Fibroblast of lung (primary cell): Measurements from ENCODE around the gene BIRC3. TPM values are rescaled to one million over a fixed set of nuclear protein-coding genes. Genes with fewer than 3 reads are reported as not detected.

ENCODE experiments used
- DNase-seq, 2 donors: peaks; one replicate each; pipeline versions ENCODE4 v3.0.0 to v3.0.0-alpha.2; 2010; ENCODE audit warnings: low read depth in 2 of 2
- H2AFZ ChIP-seq: 2 replicates; pipeline ENCODE4 v1.5.1; 2012; ENCODE audit warnings: low read length, control low read depth, inconsistent platforms
- H3K27ac ChIP-seq: 2 replicates; pipeline ENCODE4 v1.5.1; 2011; ENCODE audit warnings: low read length, control low read depth; ENCODE audit not compliant: insufficient read depth
- H3K27me3 ChIP-seq: 2 replicates; pipeline ENCODE4 v1.5.1; 2011; ENCODE audit warnings: mild to moderate bottlenecking, low read length; ENCODE audit not compliant: control insufficient read depth, insufficient read depth
- H3K36me3 ChIP-seq: 2 replicates; pipeline ENCODE4 v1.5.1; 2011; ENCODE audit warnings: low read length; ENCODE audit not compliant: control insufficient read depth, insufficient read depth
- H3K4me1 ChIP-seq: 2 replicates; pipeline ENCODE4 v1.5.1; 2011; ENCODE audit warnings: low read length; ENCODE audit not compliant: control insufficient read depth, insufficient read depth; ENCODE audit errors: extremely low read depth
- H3K4me2 ChIP-seq: 2 replicates; pipeline ENCODE4 v1.5.1; 2011; ENCODE audit warnings: low read length, control low read depth; ENCODE audit not compliant: insufficient read depth; ENCODE audit errors: extremely low read depth
- H3K4me3 ChIP-seq, 4 experiments: fragments of 200-600 bp in 1 of 4; sonication (generic) in 1 of 4; replicated peaks in 1 of 4; 2 replicates each; pipeline ENCODE4 v1.5.1; 2011 to 2016; ENCODE audit warnings: low read length in 4 of 4, low read depth in 3 of 4, mild to moderate bottlenecking in 3 of 4, control low read depth in 2 of 4, inconsistent platforms in 1 of 4, mixed read lengths in 1 of 4; ENCODE audit not compliant: insufficient read depth in 1 of 4; ENCODE audit errors: control extremely low read depth in 1 of 4
- H3K79me2 ChIP-seq: 2 replicates; pipeline ENCODE4 v1.5.1; 2012; ENCODE audit warnings: mild to moderate bottlenecking, low read length, inconsistent platforms; ENCODE audit not compliant: control insufficient read depth, insufficient read depth
- H3K9ac ChIP-seq: 2 replicates; pipeline ENCODE4 v1.5.1; 2011; ENCODE audit warnings: mild to moderate bottlenecking, low read length, control low read depth; ENCODE audit not compliant: insufficient read depth
- H3K9me3 ChIP-seq: 2 replicates; pipeline ENCODE4 v1.5.1; 2012; ENCODE audit warnings: low read depth, low read length; ENCODE audit not compliant: control insufficient read depth, insufficient read depth
- H4K20me1 ChIP-seq: 2 replicates; pipeline ENCODE4 v1.5.1; 2011; ENCODE audit warnings: low read length; ENCODE audit not compliant: control insufficient read depth, insufficient read depth; ENCODE audit errors: extremely low read depth
- EZH2 ChIP-seq: IDR thresholded peaks from 2 replicates; pipeline ENCODE4 v1.5.1; 2012; ENCODE audit warnings: low read length, control low read depth, mild to moderate bottlenecking; ENCODE audit errors: missing control alignments
- polyA plus RNA-seq, 2 donors: library from polyadenylated mRNA; depleted of rRNA in 1 of 2; stranded (reverse) in 1 of 2; unstranded in 1 of 2; fragments of >200 nt; gene quantifications; 2 replicates each; pipeline ENCODE4 v1.2.1, GENCODE V29; 2011 to 2012; ENCODE audit warnings: missing spikeins in 1 of 2
- total RNA-seq: library from RNA; depleted of rRNA; stranded (reverse); fragments of >200 nt; gene quantifications from 2 replicates; pipeline ENCODE4 v1.2.1, GENCODE V29; 2014
- TF ChIP-seq, protein P1 (sequence below), 2 donors: IDR thresholded peaks in 1 of 2; conservative IDR thresholded peaks in 1 of 2; 1 replicate in 1 of 2; 2 replicates in 1 of 2; pipeline ENCODE4 v1.5.1; 2011 to 2012; ENCODE audit warnings: low read length in 2 of 2, control low read depth in 1 of 2, inconsistent platforms in 1 of 2, low read depth in 1 of 2, mild to moderate bottlenecking in 1 of 2

BIRC3 gene
- total and polyA plus RNA-seq, 2 donors (not counting 1 experiment from before 2014, with no cell fraction given): 0.58 to 3.3 TPM

GRCh38 chr11:102357116-102357515 is 39.8 kb downstream of the BIRC3 start:
- H4K20me1 ChIP-seq: no peaks in the 10 kb centered on the region
- H3K4me3 ChIP-seq: no peak overlapping the region
- peaks cover 83% of the 10 kb centered on the region for H3K79me2 ChIP-seq
- H2AFZ ChIP-seq: no peak overlapping the region
- peaks cover 8% of the 10 kb centered on the region for H3K36me3 ChIP-seq
- H3K9me3 ChIP-seq: no peaks in the 10 kb centered on the region
- TF ChIP-seq, protein P1, sequence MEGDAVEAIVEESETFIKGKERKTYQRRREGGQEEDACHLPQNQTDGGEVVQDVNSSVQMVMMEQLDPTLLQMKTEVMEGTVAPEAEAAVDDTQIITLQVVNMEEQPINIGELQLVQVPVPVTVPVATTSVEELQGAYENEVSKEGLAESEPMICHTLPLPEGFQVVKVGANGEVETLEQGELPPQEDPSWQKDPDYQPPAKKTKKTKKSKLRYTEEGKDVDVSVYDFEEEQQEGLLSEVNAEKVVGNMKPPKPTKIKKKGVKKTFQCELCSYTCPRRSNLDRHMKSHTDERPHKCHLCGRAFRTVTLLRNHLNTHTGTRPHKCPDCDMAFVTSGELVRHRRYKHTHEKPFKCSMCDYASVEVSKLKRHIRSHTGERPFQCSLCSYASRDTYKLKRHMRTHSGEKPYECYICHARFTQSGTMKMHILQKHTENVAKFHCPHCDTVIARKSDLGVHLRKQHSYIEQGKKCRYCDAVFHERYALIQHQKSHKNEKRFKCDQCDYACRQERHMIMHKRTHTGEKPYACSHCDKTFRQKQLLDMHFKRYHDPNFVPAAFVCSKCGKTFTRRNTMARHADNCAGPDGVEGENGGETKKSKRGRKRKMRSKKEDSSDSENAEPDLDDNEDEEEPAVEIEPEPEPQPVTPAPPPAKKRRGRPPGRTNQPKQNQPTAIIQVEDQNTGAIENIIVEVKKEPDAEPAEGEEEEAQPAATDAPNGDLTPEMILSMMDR (conservative IDR thresholded peaks at IDR 0.05 in 1 of 2, IDR thresholded peaks at IDR 0.05 in 1 of 2; ENCODE audit: low read depth in 1 of 2, low read length in 2 of 2): no peak
- TF ChIP-seq EZH2: no peak
- no peaks in the 10 kb centered on the region for H3K27me3 ChIP-seq
- H3K9ac ChIP-seq: no peak overlapping the region
- no peak overlapping the region for H3K27ac ChIP-seq
- no peak for DNase-seq
- H3K4me2 ChIP-seq: no peak overlapping the region
- peaks cover 3% of the 10 kb centered on the region for H3K4me1 ChIP-seq

GRCh38 chr11:102359372-102359771 is 42.1 kb downstream of the BIRC3 start:
- H3K9me3 ChIP-seq: no peaks in the 10 kb centered on the region
- no peaks in the 10 kb centered on the region for H4K20me1 ChIP-seq
- H3K9ac ChIP-seq: no peak overlapping the region
- peaks cover 3% of the 10 kb centered on the region for H3K4me1 ChIP-seq
- H3K79me2 ChIP-seq: peaks cover 67% of the 10 kb centered on the region
- no peaks in the 10 kb centered on the region for H3K27me3 ChIP-seq
- no peak overlapping the region for H3K4me2 ChIP-seq
- no peak overlapping the region for H3K27ac ChIP-seq
- peaks cover 9% of the 10 kb centered on the region for H3K36me3 ChIP-seq
- DNase-seq: no peak
- no peak overlapping the region for H3K4me3 ChIP-seq
- TF ChIP-seq, protein P1 (conservative IDR thresholded peaks at IDR 0.05 in 1 of 2, IDR thresholded peaks at IDR 0.05 in 1 of 2; ENCODE audit: low read depth in 1 of 2, low read length in 2 of 2): no peak
- no peak for TF ChIP-seq EZH2
- no peak overlapping the region for H2AFZ ChIP-seq

- H3K27me3 ChIP-seq: no peaks in the 10 kb centered on the region
- H4K20me1 ChIP-seq: no peaks in the 10 kb centered on the region
- peaks cover 3% of the 10 kb centered on the region for H3K4me1 ChIP-seq
- H3K79me2 ChIP-seq: peaks cover 55% of the 10 kb centered on the region
- H3K9me3 ChIP-seq: no peaks in the 10 kb centered on the region
- TF ChIP-seq, protein P1 (conservative IDR thresholded peaks at IDR 0.05 in 1 of 2, IDR thresholded peaks at IDR 0.05 in 1 of 2; ENCODE audit: low read depth in 1 of 2, low read length in 2 of 2): no peak
- TF ChIP-seq EZH2: no peak
- H2AFZ ChIP-seq: no peak overlapping the region
- DNase-seq: no peak
- H3K27ac ChIP-seq: no peak overlapping the region
- H3K4me2 ChIP-seq: no peak overlapping the region
- H3K9ac ChIP-seq: no peak overlapping the region
- peaks cover 9% of the 10 kb centered on the region for H3K36me3 ChIP-seq
- no peak overlapping the region for H3K4me3 ChIP-seq
Measured at GRCh38 chr11:102360681-102361080, 43.4 kb downstream of the BIRC3 start.
